HFFc6 (cell line): Measurements from ENCODE around the gene BICRAL. TPM values are rescaled to one million over a fixed set of nuclear protein-coding genes. Genes with fewer than 3 reads are reported as not detected.
A peak's percentile ranks its signal among the peaks of the same experiment; 100 is the strongest.

Experiments used
- DNase-seq: peaks from one replicate; pipeline ENCODE4 v3.0.0-alpha.2; 2018
- H3K27ac Mint-ChIP-seq: 2 replicates; pipeline ENCODE4 v1.8.0; 2020; ENCODE audit warnings: mild to moderate bottlenecking, mixed read lengths
- H3K27me3 Mint-ChIP-seq: 2 replicates; pipeline ENCODE4 v1.8.0; 2021; ENCODE audit warnings: mild to moderate bottlenecking, moderate library complexity, mixed read lengths; ENCODE audit not compliant: insufficient read depth
- H3K36me3 Mint-ChIP-seq: 2 replicates; pipeline ENCODE4 v1.8.0; 2021; ENCODE audit warnings: low read depth, mixed read lengths
- H3K4me1 Mint-ChIP-seq: 2 replicates; pipeline ENCODE4 v1.8.0; 2020; ENCODE audit warnings: low read depth, mixed read lengths
- H3K4me3 Mint-ChIP-seq: 2 replicates; pipeline ENCODE4 v1.8.0; 2020; ENCODE audit warnings: mild to moderate bottlenecking, moderate library complexity, mixed read lengths
- H3K9me3 Mint-ChIP-seq: 2 replicates; pipeline ENCODE4 v1.8.0; 2020; ENCODE audit warnings: mild to moderate bottlenecking, mixed read lengths
- CTCF ChIP-seq: fragments of 200-600 bp; sonication (generic); IDR thresholded peaks from 2 replicates; pipeline ENCODE4 v1.5.0; 2021; ENCODE audit warnings: antibody characterized with exemption, mild to moderate bottlenecking
- total RNA-seq, 6 experiments: library from RNA; stranded (reverse); fragmentation: NEBNext Ultra II Directional; extraction: Animal tissue kit (Norgen Biotek cat#: 25700); gene quantifications; 2 replicates in 1 of 6; 3 replicates in 5 of 6; pipeline ENCODE4 v1.2.3, GENCODE V29; 2021

BICRAL gene
- total RNA-seq, 6 experiments from 2014 or later, result 8.0 to 9.8 (median 9.4) TPM

DNA sequence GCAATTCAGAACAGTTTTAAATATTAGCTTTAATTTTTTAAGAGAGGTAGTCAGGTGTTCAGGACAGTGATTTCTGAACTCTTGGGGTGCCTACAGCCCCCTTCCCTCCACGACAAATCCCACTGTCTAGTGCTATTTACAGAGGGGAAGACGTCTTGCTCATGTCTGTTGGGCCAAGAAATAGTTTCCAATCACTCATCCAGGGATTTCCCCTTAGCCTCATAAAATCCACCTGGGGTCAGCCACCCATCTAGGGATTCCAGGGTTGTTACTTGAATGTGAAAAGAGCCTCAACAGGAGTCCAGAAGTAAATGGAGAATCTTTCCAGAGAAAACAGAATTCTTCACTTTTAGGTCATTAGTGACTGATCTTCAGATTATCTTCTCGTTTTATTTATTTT is 37.0 kb downstream of the BICRAL start:
- no peaks in the 10 kb centered on the region for H3K9me3 Mint-ChIP-seq
- H3K27ac Mint-ChIP-seq, result no peak overlapping the region
- no peak for TF ChIP-seq CTCF

DNA sequence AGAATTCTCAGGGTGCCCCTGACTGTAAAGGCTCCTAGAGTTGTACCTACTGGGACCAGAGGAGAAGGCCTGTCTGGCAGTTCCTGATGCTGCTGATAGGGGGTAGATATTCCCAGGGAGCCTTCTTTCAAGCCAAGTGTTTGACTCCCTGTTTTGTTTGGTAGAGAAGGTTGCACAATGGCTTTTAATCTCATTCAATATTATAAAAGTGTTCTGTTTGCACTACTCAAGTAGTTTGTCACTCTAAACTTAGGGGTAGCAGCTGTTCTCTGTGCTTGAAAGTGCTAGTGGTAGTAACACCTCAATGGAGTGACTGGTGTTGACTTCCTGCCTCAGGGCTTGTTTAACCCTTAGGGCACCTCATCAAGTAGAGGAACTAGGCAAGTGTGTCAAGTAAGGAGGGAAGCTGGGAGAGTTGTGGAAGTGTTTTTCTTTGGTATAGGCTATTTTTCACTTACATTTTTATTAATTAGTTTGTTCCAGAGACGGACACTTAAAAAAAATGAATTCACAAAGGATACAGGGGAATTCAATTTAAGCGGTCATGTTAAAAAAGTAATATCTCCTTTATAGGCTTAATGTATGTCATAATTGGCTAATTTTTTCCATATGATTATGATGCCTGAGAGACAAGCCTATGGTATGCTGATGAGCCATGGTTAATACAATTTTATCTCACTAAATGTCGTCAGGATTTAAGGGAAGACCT is 38.1 kb downstream of the BICRAL start:
- Mint-ChIP-seq H3K4me1 (peaks cover 24% of the 10 kb centered on the region), H3K36me3 (no peaks in the 10 kb centered on the region)
- no peak for DNase-seq

More for the DNA sequence above, 37.0 kb downstream of the BICRAL start:
- H3K27me3 Mint-ChIP-seq, result no peaks in the 10 kb centered on the region
- H3K36me3 Mint-ChIP-seq, result no peaks in the 10 kb centered on the region
- DNase-seq, result no peak
- peaks cover 24% of the 10 kb centered on the region for H3K4me1 Mint-ChIP-seq
- H3K4me3 Mint-ChIP-seq, result no peak overlapping the region

GRCh38 chr6:42820512-42821340 is 38.9 kb downstream of the BICRAL start:
- peak overlapping the region; percentile 68 for H3K4me3 Mint-ChIP-seq
- DNase-seq, result no peak
- no peaks in the 10 kb centered on the region for H3K36me3 Mint-ChIP-seq

More for the DNA sequence above, 38.1 kb downstream of the BICRAL start:
- peak; percentile 46 for TF ChIP-seq CTCF
- Mint-ChIP-seq H3K9me3 (no peaks in the 10 kb centered on the region), H3K27ac (peak overlapping the region; percentile 83), H3K27me3 (no peaks in the 10 kb centered on the region), H3K4me3 (no peak overlapping the region)

GRCh38 chr6:42821341-42821668 is 39.5 kb downstream of the BICRAL start:
- no peaks in the 10 kb centered on the region for H3K27me3 Mint-ChIP-seq
- peaks cover 24% of the 10 kb centered on the region for H3K4me1 Mint-ChIP-seq
- peak overlapping the region; percentile 83 for H3K27ac Mint-ChIP-seq
- TF ChIP-seq CTCF, result no peak
- H3K9me3 Mint-ChIP-seq, result no peaks in the 10 kb centered on the region
- no peaks in the 10 kb centered on the region for H3K36me3 Mint-ChIP-seq
- DNase-seq, result no peak
- peak overlapping the region; percentile 68 for H3K4me3 Mint-ChIP-seq

More at GRCh38 chr6:42820512-42821340, 38.9 kb downstream of the BICRAL start:
- TF ChIP-seq CTCF, result no peak
- H3K27me3 Mint-ChIP-seq, result no peaks in the 10 kb centered on the region
- peaks cover 24% of the 10 kb centered on the region for H3K4me1 Mint-ChIP-seq
- H3K27ac Mint-ChIP-seq, result peak overlapping the region; percentile 83
- no peaks in the 10 kb centered on the region for H3K9me3 Mint-ChIP-seq

GRCh38 chr6:42821846-42822245 is 40.0 kb downstream of the BICRAL start:
- peak; percentile 3 for DNase-seq
- peaks cover 24% of the 10 kb centered on the region for H3K4me1 Mint-ChIP-seq
- no peak overlapping the region; the same call in 1 of the 2 replicates for H3K4me3 Mint-ChIP-seq

More at GRCh38 chr6:42821846-42822245, 40.0 kb downstream of the BICRAL start:
- Mint-ChIP-seq H3K9me3 (no peaks in the 10 kb centered on the region), H3K27ac (peak overlapping the region; percentile 83; the same call in 1 of the 2 replicates), H3K27me3 (no peaks in the 10 kb centered on the region), H3K36me3 (no peaks in the 10 kb centered on the region)
- no peak for TF ChIP-seq CTCF
